ENCODE measurements around the gene LRMDA. TPM values are rescaled to one million over a fixed set of nuclear protein-coding genes. Genes with fewer than 3 reads are reported as not detected.

Gene LRMDA
- polyA plus RNA-seq, 2 of the 4 experiments (the other 2 are of a cell fraction): 4.6 to 5.2 TPM

- no peak for DNase-seq (ENCODE audit: low read depth in 1 of 2, low spot score in 1 of 2)
- Histone ChIP-seq H3K4me3 (no peak overlapping the region), H3K9me3 (no peaks in the 10 kb centered on the region), H3K4me1 (no peaks in the 10 kb centered on the region), H3K27ac (no peak overlapping the region), H3K4me2 (no peak overlapping the region)
- ChIA-PET POLR2A (no interaction called here), CTCF (interaction anchor here (1.1 kb wide), 1 partner anchor 443 kb away, joined by 3 read pairs; no protein-coding TSS in a partner anchor)
- no peak for ATAC-seq
- FAIRE-seq: no peak
- TF ChIP-seq NPAS2 (CRISPR knock-in tag; IDR thresholded peaks at IDR 0.05; ENCODE audit: borderline replicate concordance): no peak
- TF ChIP-seq, protein P1, sequence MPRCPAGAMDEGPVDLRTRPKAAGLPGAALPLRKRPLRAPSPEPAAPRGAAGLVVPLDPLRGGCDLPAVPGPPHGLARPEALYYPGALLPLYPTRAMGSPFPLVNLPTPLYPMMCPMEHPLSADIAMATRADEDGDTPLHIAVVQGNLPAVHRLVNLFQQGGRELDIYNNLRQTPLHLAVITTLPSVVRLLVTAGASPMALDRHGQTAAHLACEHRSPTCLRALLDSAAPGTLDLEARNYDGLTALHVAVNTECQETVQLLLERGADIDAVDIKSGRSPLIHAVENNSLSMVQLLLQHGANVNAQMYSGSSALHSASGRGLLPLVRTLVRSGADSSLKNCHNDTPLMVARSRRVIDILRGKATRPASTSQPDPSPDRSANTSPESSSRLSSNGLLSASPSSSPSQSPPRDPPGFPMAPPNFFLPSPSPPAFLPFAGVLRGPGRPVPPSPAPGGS (IDR thresholded peaks at IDR 0.05): no peak
- TF ChIP-seq CHD4 (IDR thresholded peaks at IDR 0.05; ENCODE audit: borderline replicate concordance): no peak
- TF ChIP-seq ZSCAN20 (CRISPR knock-in tag; IDR thresholded peaks at IDR 0.05): no peak
- TF ChIP-seq POLR2A (IDR thresholded peaks at IDR 0.05; ENCODE audit: low read length): no peak
- no peak for TF ChIP-seq CBX8 (IDR thresholded peaks at IDR 0.05)
- TF ChIP-seq NR3C1 (IDR thresholded peaks at IDR 0.05): no peak
- no peak for TF ChIP-seq CHD2 (IDR thresholded peaks at IDR 0.05; ENCODE audit: low read length, partially characterized antibody)
- TF ChIP-seq, protein P2, sequence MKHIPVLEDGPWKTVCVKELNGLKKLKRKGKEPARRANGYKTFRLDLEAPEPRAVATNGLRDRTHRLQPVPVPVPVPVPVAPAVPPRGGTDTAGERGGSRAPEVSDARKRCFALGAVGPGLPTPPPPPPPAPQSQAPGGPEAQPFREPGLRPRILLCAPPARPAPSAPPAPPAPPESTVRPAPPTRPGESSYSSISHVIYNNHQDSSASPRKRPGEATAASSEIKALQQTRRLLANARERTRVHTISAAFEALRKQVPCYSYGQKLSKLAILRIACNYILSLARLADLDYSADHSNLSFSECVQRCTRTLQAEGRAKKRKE (CRISPR knock-in tag; IDR thresholded peaks at IDR 0.05; ENCODE audit: low read depth): no peak
- TF ChIP-seq EHF (CRISPR knock-in tag; IDR thresholded peaks at IDR 0.05): no peak
- no peak for TF ChIP-seq BHLHE40 (IDR thresholded peaks at IDR 0.05; ENCODE audit: low read depth, low read length)
- no peak for TF ChIP-seq FOXS1 (CRISPR knock-in tag; IDR thresholded peaks at IDR 0.05)
- no peak for TF ChIP-seq CTCF (IDR thresholded peaks at IDR 0.05)
- 63% methylated on average over 6 of the region's 6 CpGs for WGBS (ENCODE audit: missing lambda C conversion rate)
Measured at GRCh38 chr10:76542307-76542930, 1111.0 kb downstream of the LRMDA start.

- Histone ChIP-seq H3K27ac (no peak overlapping the region), H3K4me3 (no peak overlapping the region), H3K4me1 (no peaks in the 10 kb centered on the region), H3K4me2 (no peak overlapping the region), H3K9me3 (no peaks in the 10 kb centered on the region)
- DNase-seq (ENCODE audit: low read depth in 1 of 2, low spot score in 1 of 2) (no peak), FAIRE-seq (no peak), ATAC-seq (no peak)
- TF ChIP-seq ELK1 (IDR thresholded peaks at IDR 0.05; ENCODE audit: low read depth, low read length): no peak
- TF ChIP-seq NR3C1 (IDR thresholded peaks at IDR 0.05): no peak
- no peak for TF ChIP-seq CEBPB (IDR thresholded peaks at IDR 0.05)
- POLR2A ChIA-PET: no interaction called here
- WGBS (ENCODE audit: missing lambda C conversion rate): 40% methylated on average over 4 of the region's 4 CpGs
- CTCF ChIA-PET: no interaction called here
Measured at GRCh38 chr10:76543655-76544054, 1112.2 kb downstream of the LRMDA start.

- H3K9me3 ChIP-seq: no peaks in the 10 kb centered on the region
- H3K4me3 ChIP-seq: no peak overlapping the region
- ChIA-PET POLR2A (no interaction called here), CTCF (interaction anchor here (0.6 kb wide), 1 partner anchor 285 kb away, joined by 3 read pairs; no protein-coding TSS in a partner anchor)
- DNase-seq (ENCODE audit: low read depth in 1 of 2, low spot score in 1 of 2): no peak
- H3K4me1 ChIP-seq: no peaks in the 10 kb centered on the region
- no peak for FAIRE-seq
- TF ChIP-seq RFX5 (IDR thresholded peaks at IDR 0.05) (no peak), CHD4 (IDR thresholded peaks at IDR 0.05; ENCODE audit: borderline replicate concordance) (no peak), RARB (CRISPR knock-in tag; IDR thresholded peaks at IDR 0.05) (no peak), JUNB (IDR thresholded peaks at IDR 0.05) (no peak), HOXA7 (CRISPR knock-in tag; IDR thresholded peaks at IDR 0.05) (no peak), SREBF2 (IDR thresholded peaks at IDR 0.05) (no peak), JUN (IDR thresholded peaks at IDR 0.05) (no peak), EHMT2 (IDR thresholded peaks at IDR 0.05; ENCODE audit: low read depth) (no peak), RCOR1 (IDR thresholded peaks at IDR 0.05; ENCODE audit: low read depth, low read length) (no peak), KDM1A (IDR thresholded peaks at IDR 0.05; ENCODE audit: low read depth) (no peak), NR3C1 (IDR thresholded peaks at IDR 0.05) (no peak), RAD21 (conservative IDR thresholded peaks at IDR 0.05 in 1 of 2, IDR thresholded peaks at IDR 0.05 in 1 of 2) (no peak), RNF2 (IDR thresholded peaks at IDR 0.05; ENCODE audit: borderline replicate concordance, low read depth) (no peak), HDAC2 (IDR thresholded peaks at IDR 0.05) (no peak)
- TF ChIP-seq, protein P1 (IDR thresholded peaks at IDR 0.05): no peak
- no peak overlapping the region for H3K4me2 ChIP-seq
- H3K27ac ChIP-seq: no peak overlapping the region
- 61% methylated on average over 1 of the region's 1 CpG for WGBS (ENCODE audit: missing lambda C conversion rate)
- no peak for ATAC-seq
Measured at GRCh38 chr10:76544789-76545188, 1113.4 kb downstream of the LRMDA start.

Measured in A549 (cell line).